K562 (cell line): ENCODE data around the gene OR4K14. TPM values are rescaled to one million over a fixed set of nuclear protein-coding genes. Genes with fewer than 3 reads are reported as not detected.

ENCODE experiments used
- ATAC-seq: fragments of 200-7000 bp; cut with Tn5 transposase; 3 replicates; pipeline ENCODE4 v1.9.1; 2020; ENCODE audit warnings: moderate library complexity
- BruUV-seq: library from RNA; stranded (reverse); fragments of 400-500 nt; replicated peaks from 2 replicates; lab custom pipeline; 2021; lab: Mats Ljungman, UMichigan
- CTCF ChIA-PET: fragments of 300-600 bp; formaldehyde crosslinking; extraction: SDS; loops from one replicate; lab custom pipeline; 2021; ENCODE audit warnings: low intra/inter-chr PET ratio; lab: Yijun Ruan, JAX
- POLR2A ChIA-PET: fragments of 300-600, 350-650 bp; sonication (Branson Sonifier 250); formaldehyde crosslinking; extraction: SDS; loops from one replicate; lab custom pipeline; 2021; ENCODE audit warnings: antibody characterized with exemption, inconsistent platforms; lab: Yijun Ruan, JAX
- DNase-seq, 4 experiments: peaks; one replicate each; pipeline versions ENCODE4 v3.0.0 to v3.0.0-alpha.2; 2011 to 2018; ENCODE audit warnings: low spot score in 3 of 4, mixed read lengths in 3 of 4; ENCODE audit errors: extremely low read depth in 1 of 4
- FAIRE-seq: peaks from 2 replicates; lab custom pipeline; 2011; peaks lifted over from hg19 to GRCh38; lab: Jason Lieb, UNC
- H2AFZ ChIP-seq: 2 replicates; pipeline ENCODE4 v1.6.0; 2011; ENCODE audit warnings: low read depth, low read length, control low read depth, inconsistent platforms
- H3K27ac ChIP-seq: fragments of 200-600 bp; 3 replicates; pipeline ENCODE4 v1.8.0; 2011; ENCODE audit warnings: low read depth, mild to moderate bottlenecking, control low read depth, inconsistent platforms, low read length, moderate library complexity, mixed read lengths; ENCODE audit errors: extremely low read depth
- H3K27me3 ChIP-seq, 2 experiments: fragments of 300-600 bp in 1 of 2; 2 replicates in 1 of 2; 3 replicates in 1 of 2; pipeline versions ENCODE4 v1.6.0 to v1.8.0; 2011; ENCODE audit warnings: inconsistent platforms in 2 of 2, low read length in 2 of 2, mild to moderate bottlenecking in 1 of 2, mixed read lengths in 1 of 2, moderate library complexity in 1 of 2; ENCODE audit not compliant: control insufficient read depth in 2 of 2, insufficient read depth in 2 of 2
- H3K36me3 ChIP-seq: fragments of 300-600 bp; 3 replicates; pipeline ENCODE4 v1.8.0; 2011; ENCODE audit warnings: mild to moderate bottlenecking, low read length, inconsistent platforms; ENCODE audit not compliant: control insufficient read depth, insufficient read depth
- H3K4me1 ChIP-seq, 2 experiments: fragments of 200-600 bp in 1 of 2; replicated peaks in 1 of 2; 2 replicates in 1 of 2; 3 replicates in 1 of 2; pipeline versions ENCODE4 v1.5.1 to v1.8.0; 2011; ENCODE audit warnings: inconsistent platforms in 2 of 2, low read length in 2 of 2, mild to moderate bottlenecking in 1 of 2, mixed read lengths in 1 of 2, moderate library complexity in 1 of 2; ENCODE audit not compliant: control insufficient read depth in 2 of 2, insufficient read depth in 2 of 2
- H3K4me2 ChIP-seq: 2 replicates; pipeline ENCODE4 v1.6.1; 2011; ENCODE audit warnings: low read length, control low read depth, inconsistent platforms, mixed read lengths; ENCODE audit not compliant: insufficient read depth
- H3K4me3 ChIP-seq: fragments of 200-600 bp; sonication (generic), shearing (Covaris generic); 2 replicates; pipeline ENCODE4 v1.5.1; 2016; ENCODE audit warnings: control low read depth, inconsistent platforms
- H3K79me2 ChIP-seq: fragments of 200-600 bp; 3 replicates; pipeline ENCODE4 v1.8.0; 2011; ENCODE audit warnings: low read length, inconsistent platforms; ENCODE audit not compliant: control insufficient read depth, insufficient read depth
- H3K9ac ChIP-seq, 2 experiments: 2 replicates each; pipeline versions ENCODE4 v1.6.0 to v1.6.1; 2011; ENCODE audit warnings: low read depth in 2 of 2, low read length in 2 of 2, control low read depth in 1 of 2, inconsistent platforms in 1 of 2, mild to moderate bottlenecking in 1 of 2, mixed read lengths in 1 of 2; ENCODE audit not compliant: insufficient read depth in 1 of 2
- H3K9me1 ChIP-seq: one replicate; pipeline ENCODE4 v1.6.0; 2011; ENCODE audit warnings: inconsistent platforms, mild to moderate bottlenecking, low read length, moderate library complexity; ENCODE audit not compliant: control insufficient read depth, insufficient read depth
- H3K9me3 ChIP-seq: replicated peaks from 2 replicates; pipeline ENCODE4 v1.5.1; 2011; ENCODE audit warnings: low read depth, low read length, inconsistent platforms; ENCODE audit not compliant: control insufficient read depth, insufficient read depth
- H4K20me1 ChIP-seq: replicated peaks from 2 replicates; pipeline ENCODE4 v1.6.1; 2011; ENCODE audit warnings: low read length, inconsistent platforms, mixed read lengths; ENCODE audit not compliant: control insufficient read depth, insufficient read depth
- ARNT ChIP-seq, 2 experiments: fragments of 450-650 bp; IDR thresholded peaks; 2 replicates each; pipeline ENCODE4 v1.6.1; 2016; ENCODE audit warnings: mild to moderate bottlenecking in 1 of 2
- ELF4 ChIP-seq: fragments of 450-650 bp; formaldehyde crosslinking; IDR thresholded peaks from 2 replicates; pipeline ENCODE4 v1.4.0; 2022; ENCODE audit warnings: missing genetic modification characterization
- GABPA ChIP-seq: fragments of 200-800 bp; sonication (Bioruptor generic); conservative IDR thresholded peaks from 2 replicates; pipeline ENCODE4 v1.6.1; 2016; ENCODE audit warnings: low read depth, missing genetic modification characterization, missing compliant biosample characterization
- JUN ChIP-seq, 2 experiments: sonication (generic) in 1 of 2; formaldehyde crosslinking in 1 of 2; IDR thresholded peaks; 2 replicates each; pipeline versions ENCODE4 v1.6.1 to v1.8.0; 2012 to 2022; ENCODE audit warnings: borderline replicate concordance in 2 of 2, mild to moderate bottlenecking in 2 of 2, improper control_type of control experiment in 1 of 2, low read depth in 1 of 2, low read length in 1 of 2, missing genetic modification reagents in 1 of 2
- NFIX ChIP-seq: fragments of 250-450 bp; sonication (Bioruptor Pico); IDR thresholded peaks from 2 replicates; pipeline ENCODE4 v1.4.0; 2020; ENCODE audit warnings: low read depth, mild to moderate bottlenecking, moderate library complexity
- NFXL1 ChIP-seq: fragments of 450-650 bp; formaldehyde crosslinking; IDR thresholded peaks from 2 replicates; pipeline ENCODE4 v1.4.0; 2021; ENCODE audit warnings: mild to moderate bottlenecking
- PCBP2 ChIP-seq: fragments of 200-400 bp; formaldehyde crosslinking; IDR thresholded peaks from 2 replicates; pipeline ENCODE4 v1.6.1; 2018; ENCODE audit warnings: low read length, low read depth, mild to moderate bottlenecking, moderate library complexity; ENCODE audit not compliant: poor library complexity, severe bottlenecking
- PML ChIP-seq: IDR thresholded peaks from 2 replicates; pipeline ENCODE4 v1.6.1; 2012; ENCODE audit warnings: low read length, inconsistent platforms
- PTTG1 ChIP-seq: fragments of 450-650 bp; IDR thresholded peaks from 2 replicates; pipeline ENCODE4 v1.6.1; 2016; ENCODE audit warnings: low read depth, mild to moderate bottlenecking, missing genetic modification characterization, missing compliant biosample characterization
- TBL1XR1 ChIP-seq, 2 experiments: IDR thresholded peaks; 2 replicates each; pipeline ENCODE4 v1.6.1; 2012; ENCODE audit warnings: improper control_type of control experiment in 2 of 2, low read length in 2 of 2, mild to moderate bottlenecking in 1 of 2
- ZNF23 ChIP-seq: fragments of 250-450 bp; sonication (Bioruptor Pico); IDR thresholded peaks from 2 replicates; pipeline ENCODE4 v1.4.0; 2020; ENCODE audit warnings: mild to moderate bottlenecking
- WGBS: fragments of 100-300 bp; shearing (Covaris generic); methylation state at CpG from one replicate; pipeline ENCODE4 v1.1.6; 2016; ENCODE audit warnings: low coverage, mixed read lengths; ENCODE audit not compliant: insufficient coverage; ENCODE audit errors: missing lambda C conversion rate; 5-methylcytosine and 5-hydroxymethylcytosine counted together
- in situ Hi-C: fragments of 300-500 bp; cut with MboI; formaldehyde crosslinking; loops from 4 replicates; pipeline ENCODE4 v1.15.0; 2018; ENCODE audit warnings: inconsistent platforms, mixed read lengths
- intact Hi-C: fragments of 100-400 bp; cut with micrococcal nuclease; formaldehyde crosslinking; loops from 2 replicates; pipeline ENCODE4 v1.14.2; 2022
- polyA plus RNA-seq, 8 experiments: library from polyadenylated mRNA; depleted of rRNA in 4 of 8; stranded (reverse) in 5 of 8; unstranded in 3 of 8; fragments of >200 nt; fragmentation: Nextera tagmentation in 2 of 8; fragmentation: Illumina TruSeq in 1 of 8; extraction: Ambion mirVana in 2 of 8; extraction: Trizol in 1 of 8; gene quantifications; 2 replicates each; pipeline versions ENCODE4 v1.2.1 to v1.2.3, GENCODE V29; 2011 to 2014; ENCODE audit warnings: inconsistent platforms in 1 of 8, missing spikeins in 1 of 8
- total RNA-seq, 7 experiments: library from RNA; depleted of rRNA in 6 of 7; stranded (reverse); fragments of >200 nt in 6 of 7; fragmentation: Illumina TruSeq in 2 of 7; extraction: Trizol in 2 of 7; gene quantifications; 2 replicates each; pipeline versions ENCODE4 v1.2.1 to v1.2.3, GENCODE V29; 2011 to 2021; ENCODE audit warnings: low replicate concordance in 1 of 7
- TF ChIP-seq, protein P1 (sequence below): fragments of 250-450 bp; sonication (Bioruptor Pico); IDR thresholded peaks from 2 replicates; pipeline ENCODE4 v1.4.0; 2020
- TF ChIP-seq, protein P2 (sequence below): fragments of 450-650 bp; formaldehyde crosslinking; IDR thresholded peaks from 2 replicates; pipeline ENCODE4 v1.4.0; 2022; ENCODE audit warnings: mild to moderate bottlenecking, moderate library complexity

The OR4K14 gene
- total and polyA plus RNA-seq, 9 of the 15 experiments (the other 6 are each of a cell fraction or from before 2014, with no cell fraction given): not detected

DNA sequence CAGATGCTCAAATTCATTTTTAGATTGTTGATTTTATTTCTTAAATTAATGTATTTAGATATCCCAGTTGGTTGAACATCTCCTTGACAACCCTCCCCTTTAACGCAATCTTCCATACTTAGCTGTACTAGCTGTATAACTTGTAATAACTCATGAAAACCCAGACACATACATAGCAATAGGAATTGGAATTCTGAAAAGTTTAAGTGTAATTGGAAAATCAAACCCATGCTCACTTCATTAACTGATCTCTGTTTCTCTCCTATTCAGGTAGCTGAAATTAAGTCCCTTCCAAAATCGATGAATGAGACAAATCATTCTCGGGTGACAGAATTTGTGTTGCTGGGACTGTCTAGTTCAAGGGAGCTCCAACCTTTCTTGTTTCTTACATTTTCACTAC lies 43.8 kb downstream of the OR4K14 start, which contains the start of gene OR4K15:
OR4K15 (plus strand) TSS at position 301 of the 400 bp plus-strand sequence; CDS start at position 301, 0 bp downstream.
- FAIRE-seq: no peak

More for the DNA sequence above, 43.8 kb downstream of the OR4K14 start, which contains the start of gene OR4K15:
- H3K9ac ChIP-seq: no peak within 1 kb of the TSS
- no peaks in the 10 kb centered on the region for H4K20me1 ChIP-seq
- intact Hi-C loops (no loop called here), in situ Hi-C loops (no loop called here)
- H3K4me3 ChIP-seq: no peak within 1 kb of the TSS
- no peaks in the 10 kb centered on the region for H3K27me3 ChIP-seq
- TF ChIP-seq GABPA (tag) (no peak), ELF4 (CRISPR knock-in tag) (no peak), NFXL1 (CRISPR knock-in tag) (no peak), ARNT (IDR thresholded peaks at IDR 0.05) (no peak), PML (no peak), ZNF23 (no peak), JUN (IDR thresholded peaks at IDR 0.05; ENCODE audit: borderline replicate concordance, low read depth, low read length) (no peak), JUN (CRISPR knock-in tag; IDR thresholded peaks at IDR 0.05; ENCODE audit: borderline replicate concordance) (no peak), PCBP2 (no peak), PTTG1 (tag) (no peak), NFIX (CRISPR knock-in tag) (no peak), TBL1XR1 (IDR thresholded peaks at IDR 0.05; ENCODE audit: low read length in 2 of 2) (no peak)
- TF ChIP-seq, protein P1, sequence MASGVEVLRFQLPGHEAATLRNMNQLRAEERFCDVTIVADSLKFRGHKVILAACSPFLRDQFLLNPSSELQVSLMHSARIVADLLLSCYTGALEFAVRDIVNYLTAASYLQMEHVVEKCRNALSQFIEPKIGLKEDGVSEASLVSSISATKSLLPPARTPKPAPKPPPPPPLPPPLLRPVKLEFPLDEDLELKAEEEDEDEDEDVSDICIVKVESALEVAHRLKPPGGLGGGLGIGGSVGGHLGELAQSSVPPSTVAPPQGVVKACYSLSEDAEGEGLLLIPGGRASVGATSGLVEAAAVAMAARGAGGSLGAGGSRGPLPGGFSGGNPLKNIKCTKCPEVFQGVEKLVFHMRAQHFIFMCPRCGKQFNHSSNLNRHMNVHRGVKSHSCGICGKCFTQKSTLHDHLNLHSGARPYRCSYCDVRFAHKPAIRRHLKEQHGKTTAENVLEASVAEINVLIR (CRISPR knock-in tag): no peak
- TF ChIP-seq, protein P2, sequence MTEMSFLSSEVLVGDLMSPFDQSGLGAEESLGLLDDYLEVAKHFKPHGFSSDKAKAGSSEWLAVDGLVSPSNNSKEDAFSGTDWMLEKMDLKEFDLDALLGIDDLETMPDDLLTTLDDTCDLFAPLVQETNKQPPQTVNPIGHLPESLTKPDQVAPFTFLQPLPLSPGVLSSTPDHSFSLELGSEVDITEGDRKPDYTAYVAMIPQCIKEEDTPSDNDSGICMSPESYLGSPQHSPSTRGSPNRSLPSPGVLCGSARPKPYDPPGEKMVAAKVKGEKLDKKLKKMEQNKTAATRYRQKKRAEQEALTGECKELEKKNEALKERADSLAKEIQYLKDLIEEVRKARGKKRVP (CRISPR knock-in tag): no peak
- H3K79me2 ChIP-seq: no peaks in the 10 kb centered on the region
- ATAC-seq: no peak
- no TSS peak for BruUV-seq
- DNase-seq: no peak
- H3K27ac ChIP-seq: no peak within 1 kb of the TSS
- POLR2A ChIA-PET: no interaction called here
- no peaks in the 10 kb centered on the region for H3K9me3 ChIP-seq
- 95% methylated on average over 3 of the region's 3 CpGs for WGBS
- no peak within 1 kb of the TSS for H2AFZ ChIP-seq
- H3K36me3 ChIP-seq: no peaks in the 10 kb centered on the region
- H3K4me2 ChIP-seq: no peak within 1 kb of the TSS
- H3K4me1 ChIP-seq: no peaks in the 10 kb centered on the region
- CTCF ChIA-PET: no interaction called here
- H3K9me1 ChIP-seq: no peaks in the 10 kb centered on the region
